NCI-H2196 treated with DMSO at 0.1 percent for 48 hours (cell line): ENCODE data around the gene VPS26B.
"Not testable (repeated sequence)": the region's sequence is repeated elsewhere in the genome, so short reads cannot be mapped to it uniquely, and the experiment has no call there.

Experiments used
- DNase-seq: peaks from one replicate; lab custom pipeline; 2025; ENCODE audit not compliant: unreplicated experiment; lab: John Stamatoyannopoulos, UW

Gene VPS26B

DNA sequence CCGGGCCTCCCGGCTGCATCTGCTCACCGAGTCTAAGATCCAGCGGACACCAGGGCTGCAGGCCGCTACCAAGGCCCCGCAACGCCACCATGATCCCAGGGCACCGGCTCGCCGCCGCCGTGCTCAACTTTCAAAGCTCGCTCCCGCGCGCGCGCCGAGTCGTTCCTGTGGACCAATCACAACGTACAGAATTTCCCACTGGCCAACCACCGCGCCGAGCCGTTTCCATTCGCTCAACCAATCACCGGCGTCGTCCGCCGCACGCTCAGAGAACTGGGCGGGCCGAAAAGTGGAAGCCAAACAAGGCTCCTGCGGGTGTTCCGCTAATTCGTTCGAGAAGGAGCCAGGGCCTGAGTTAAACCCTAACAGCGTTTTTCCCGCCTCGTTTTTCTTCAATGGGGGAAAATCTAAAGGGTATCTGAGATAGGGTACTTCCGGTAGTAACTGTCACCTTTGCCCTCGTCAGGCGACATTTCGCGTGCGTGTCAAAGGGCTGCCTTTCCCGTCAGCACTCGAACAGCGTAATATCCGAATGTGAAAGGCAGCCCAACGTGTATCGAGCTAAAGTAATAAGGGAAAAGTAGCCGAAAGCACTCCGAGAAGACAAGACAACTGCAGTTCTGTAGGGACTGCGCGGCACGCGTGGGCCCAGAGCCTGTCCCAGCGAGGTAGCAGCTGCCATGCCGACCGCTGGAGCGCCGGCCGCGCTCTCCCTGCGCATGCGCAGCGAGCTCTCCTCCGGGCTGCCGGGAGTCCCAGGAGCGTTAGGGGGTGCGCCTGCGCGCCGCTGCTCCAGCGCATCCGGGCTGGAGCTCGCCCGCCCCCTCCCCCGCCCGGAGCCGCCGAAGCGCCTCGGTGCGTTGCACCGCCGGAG is at the start of gene VPS26B, which contains the start of gene NCAPD3:
VPS26B (plus strand) TSS at position 836 of the 874 bp plus-strand sequence. CDS start 452 bp downstream, outside the sequence.
NCAPD3 (minus strand) TSS at position 132 of the 874 bp plus-strand sequence; CDS start at position 91, 41 bp downstream.
- DNase-seq, result peak; percentile 92

DNA sequence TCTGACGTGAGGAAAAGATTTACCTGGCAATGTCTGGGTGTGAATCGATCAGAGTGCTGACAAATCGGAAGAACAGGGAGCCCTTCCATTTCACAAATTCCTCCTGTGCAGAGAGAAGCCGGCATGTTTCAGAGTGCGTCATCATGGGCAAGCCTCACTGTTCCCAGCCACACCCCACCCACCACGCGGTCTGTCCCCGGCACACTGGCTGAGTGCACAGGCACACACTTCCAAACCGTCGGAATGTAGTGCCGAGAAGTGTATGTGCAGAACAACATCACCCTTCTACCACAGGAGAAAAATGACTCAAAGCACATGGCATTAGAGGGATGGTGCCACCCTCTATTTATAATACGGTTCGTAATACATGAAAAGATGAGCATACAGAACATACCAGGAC is 48.2 kb upstream of the VPS26B start:
- DNase-seq, result no peak

DNA sequence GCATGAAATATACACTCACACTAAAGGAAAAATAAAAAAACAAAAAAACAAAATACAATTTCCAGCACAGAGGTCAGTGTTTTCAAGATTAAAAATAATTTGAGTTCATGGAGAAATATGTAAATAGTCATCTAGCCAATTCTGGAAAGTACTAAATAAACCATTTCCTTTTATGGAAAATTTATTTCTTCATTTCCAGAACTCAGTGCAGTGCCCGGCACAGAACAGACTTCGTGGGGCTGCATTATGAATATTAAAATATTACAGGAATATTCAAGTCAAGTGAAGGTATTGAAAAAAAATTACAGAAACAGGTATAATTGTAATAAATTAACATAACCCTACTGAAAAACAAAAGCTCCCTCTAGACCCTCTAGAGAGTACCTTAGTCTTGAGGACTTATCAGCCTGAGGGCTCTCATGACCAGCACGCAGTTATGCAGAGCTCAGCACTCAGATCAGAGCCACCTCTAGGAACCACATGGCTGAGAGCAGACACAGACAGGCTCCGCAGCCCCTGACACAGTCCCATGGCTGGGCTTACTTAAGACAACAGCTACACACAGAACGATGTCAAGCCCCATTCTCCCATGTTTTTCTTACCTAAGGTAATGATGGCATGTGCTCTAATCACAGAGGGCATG is 46.3 kb upstream of the VPS26B start:
- DNase-seq, result no peak

DNA sequence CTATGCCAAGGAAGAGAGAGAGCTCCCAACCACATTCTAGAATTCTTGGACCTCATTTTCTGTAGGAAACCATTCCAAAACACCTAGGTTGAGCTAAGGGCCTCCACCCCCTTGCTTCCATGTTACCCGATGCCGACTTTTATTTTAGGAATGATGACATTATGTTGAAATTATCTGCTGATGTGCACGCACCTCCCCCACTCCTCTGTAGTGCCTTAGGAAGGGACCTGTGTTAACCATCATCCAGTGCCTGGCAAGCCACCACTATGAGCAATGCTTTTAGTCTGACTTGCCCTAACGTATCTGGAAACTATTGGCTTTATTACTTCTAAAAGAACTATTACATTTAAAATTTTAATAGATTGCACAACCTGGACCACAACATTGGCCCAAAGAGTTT is 42.8 kb upstream of the VPS26B start:
- DNase-seq, result no peak

DNA sequence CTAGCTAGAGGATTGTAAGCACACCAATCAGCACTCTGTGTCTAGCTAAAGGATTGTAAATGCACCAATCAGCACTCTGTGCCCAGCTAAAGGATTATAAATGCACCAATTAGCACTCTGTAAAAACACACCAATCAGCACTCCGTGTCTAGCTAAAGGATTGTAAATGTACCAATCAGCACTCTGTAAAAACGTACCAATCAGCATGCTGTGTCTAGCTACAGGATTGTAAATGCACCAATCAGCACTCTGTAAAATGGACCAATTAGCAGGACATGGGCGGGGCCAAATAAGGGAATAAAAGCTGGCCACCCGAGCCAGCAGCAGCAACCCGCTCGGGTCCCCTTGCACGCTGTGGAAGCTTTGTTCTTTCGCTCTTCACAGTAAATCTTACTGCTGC is 36.4 kb upstream of the VPS26B start:
- not testable (repeated sequence) for DNase-seq

DNA sequence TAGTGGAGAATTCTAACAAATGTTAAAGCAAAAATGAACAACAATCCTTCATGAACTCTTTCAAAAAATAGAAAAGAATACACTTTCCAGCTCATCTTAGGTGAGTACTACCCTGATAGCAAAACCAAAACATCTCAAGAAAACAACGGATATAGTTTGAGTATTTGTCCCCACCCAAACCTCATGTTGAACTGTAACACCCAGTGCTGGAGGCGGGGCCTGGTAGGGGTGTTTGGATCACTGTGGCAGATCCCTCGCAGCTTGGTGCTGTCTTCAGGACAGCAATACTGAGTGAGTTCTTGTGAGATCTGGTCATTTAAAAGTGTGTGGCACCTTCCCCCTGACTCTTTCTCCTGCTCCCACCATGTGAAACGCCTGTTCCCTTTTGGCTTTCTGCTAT is 27.7 kb upstream of the VPS26B start:
- no peak for DNase-seq

DNA sequence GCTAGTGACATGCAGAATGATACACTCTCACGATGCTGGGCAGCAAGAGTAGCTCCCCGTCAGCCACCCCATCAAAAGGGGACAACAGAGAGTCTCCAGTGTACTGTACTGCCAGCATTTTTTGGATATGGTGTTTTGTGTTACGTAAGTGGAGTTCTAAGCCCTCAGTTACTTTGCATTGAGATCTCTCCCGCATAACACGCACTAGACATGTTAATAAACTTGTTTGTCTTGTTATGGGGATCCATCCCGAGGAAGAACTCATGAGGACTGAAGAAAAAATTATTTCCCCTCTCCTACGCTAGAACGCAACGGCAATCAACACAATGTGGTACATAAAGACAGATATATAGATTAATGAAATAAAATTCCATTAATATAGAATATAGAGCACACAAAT is 24.9 kb upstream of the VPS26B start:
- no peak for DNase-seq

- no peak for DNase-seq
Measured at GRCh38 chr11:134200688-134201087, 23.8 kb upstream of the VPS26B start.

DNA sequence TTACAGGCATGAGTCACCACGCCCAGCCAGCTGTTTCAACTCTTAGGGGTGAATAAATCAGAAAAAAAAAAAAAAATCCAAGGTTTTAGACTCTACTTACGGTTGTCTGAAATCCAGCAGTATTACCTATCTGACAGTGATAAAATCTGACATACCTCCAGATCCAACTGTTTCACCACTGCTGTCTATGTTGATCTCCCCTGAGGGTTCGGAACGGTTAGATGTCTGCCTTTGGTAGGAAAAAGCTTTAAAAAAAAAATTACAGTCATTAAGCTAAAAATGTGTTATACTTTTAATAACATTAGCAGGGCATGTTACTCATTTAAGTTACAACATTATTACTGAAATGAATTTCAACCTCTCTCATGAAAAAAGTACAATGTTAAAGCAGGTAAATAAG is 21.8 kb upstream of the VPS26B start:
- DNase-seq, result no peak

- DNase-seq, result no peak
Measured at GRCh38 chr11:134205729-134206128, 18.7 kb upstream of the VPS26B start.

- DNase-seq, result no peak
Measured at GRCh38 chr11:134206185-134206584, 18.3 kb upstream of the VPS26B start.

GRCh38 chr11:134207538-134208239 is 16.8 kb upstream of the VPS26B start:
- DNase-seq, result no peak

- no peak for DNase-seq
Measured at GRCh38 chr11:134215836-134216235, 8.6 kb upstream of the VPS26B start.

DNA sequence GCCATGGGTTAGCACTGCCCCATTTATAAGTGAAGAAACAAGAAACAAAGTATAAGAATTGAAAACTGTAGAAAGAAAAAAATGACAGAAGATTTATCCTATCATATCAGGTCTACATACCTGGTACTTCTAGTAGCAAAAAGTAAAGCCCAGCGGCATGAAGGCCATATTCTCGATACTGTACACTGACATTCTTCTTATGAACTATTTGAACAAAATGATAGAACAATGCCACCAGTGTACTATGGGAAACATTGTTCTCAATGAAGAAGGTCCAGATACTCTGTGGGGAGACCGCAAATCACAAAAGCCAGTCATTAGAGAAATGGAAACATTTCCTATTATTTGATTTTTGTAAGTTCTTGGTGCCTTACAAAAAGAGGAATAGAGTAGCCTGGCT is 7.7 kb upstream of the VPS26B start:
- no peak for DNase-seq

GRCh38 chr11:134223121-134223520 is 1.4 kb upstream of the VPS26B start:
- no peak for DNase-seq

DNA sequence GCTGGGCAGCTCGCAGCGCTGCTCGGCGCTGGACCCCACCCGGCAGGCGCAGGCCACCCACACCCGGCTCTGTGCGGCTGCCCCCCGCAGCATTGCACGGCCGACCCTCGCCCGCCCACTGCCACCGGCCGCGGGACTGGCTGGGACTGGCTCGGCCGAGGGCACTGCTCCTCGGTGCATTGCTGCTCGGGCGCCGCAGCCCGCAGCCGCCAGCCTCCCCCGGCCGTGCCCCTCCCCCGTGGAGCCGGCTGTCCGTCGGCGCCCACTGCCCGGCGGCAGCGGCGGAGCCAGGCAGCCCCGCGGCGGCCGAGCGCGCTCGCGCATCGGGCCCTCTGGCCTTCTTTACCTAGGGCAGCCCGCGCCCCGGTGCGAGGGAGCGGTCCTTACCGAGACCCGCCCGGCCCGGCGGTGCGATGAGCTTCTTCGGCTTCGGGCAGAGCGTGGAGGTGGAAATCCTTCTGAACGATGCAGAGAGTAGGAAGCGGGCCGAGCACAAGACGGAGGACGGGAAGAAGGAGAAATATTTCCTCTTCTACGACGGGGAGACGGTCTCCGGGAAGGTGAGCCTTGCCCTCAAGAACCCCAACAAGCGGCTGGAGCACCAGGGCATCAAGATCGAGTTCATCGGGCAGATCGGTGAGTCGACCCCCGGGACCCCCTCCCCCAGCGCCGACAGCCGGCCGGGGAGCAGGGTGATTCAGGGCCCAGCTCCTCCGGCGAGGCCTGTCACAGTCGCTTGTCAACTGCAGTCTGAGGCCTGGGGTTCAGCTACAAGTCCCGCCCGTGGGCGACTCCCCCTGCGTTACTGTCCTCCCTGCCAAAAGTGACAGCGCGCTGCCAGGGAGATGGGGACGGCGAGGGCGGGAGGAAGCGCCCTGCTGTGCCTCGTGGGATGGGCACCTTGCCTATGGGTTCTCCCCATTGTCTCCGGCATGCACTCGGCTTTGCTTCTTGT is 516 bp downstream of the VPS26B start:
- no peak for DNase-seq

GRCh38 chr11:134226806-134227325 is 2.4 kb downstream of the VPS26B start:
- no peak for DNase-seq

GRCh38 chr11:134228625-134229024 is 4.2 kb downstream of the VPS26B start:
- DNase-seq, result no peak

DNA sequence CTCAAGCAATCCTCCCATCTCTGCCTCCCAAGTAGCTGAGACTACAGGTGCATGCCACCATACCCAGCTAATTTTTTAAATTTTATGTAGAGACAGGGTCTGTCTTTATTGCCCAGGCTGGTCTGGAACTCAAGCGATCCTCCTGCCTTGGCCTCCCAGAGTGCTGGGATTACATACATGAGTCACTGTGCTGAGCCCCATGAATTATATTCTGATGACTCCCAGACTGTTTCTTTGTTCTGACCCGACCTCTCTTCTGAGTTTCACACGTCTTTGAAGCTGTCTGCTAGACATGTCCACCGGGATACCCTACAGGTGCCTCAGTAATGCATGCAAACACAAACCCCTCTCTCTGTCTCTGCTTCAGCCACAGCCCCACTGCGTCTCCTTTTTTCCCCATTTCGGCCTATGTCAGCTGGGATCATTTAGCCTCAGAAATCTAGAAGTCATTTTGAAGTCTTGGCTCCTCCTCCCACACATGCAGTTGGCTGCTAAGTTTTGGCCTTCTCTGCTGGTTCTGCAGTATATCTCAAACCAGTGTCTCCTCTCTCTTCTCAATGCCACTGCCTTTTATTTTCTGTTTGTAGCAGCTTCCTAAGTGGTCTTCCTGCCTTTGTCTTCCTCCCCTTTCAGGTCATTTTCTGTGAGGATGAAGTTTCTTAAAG is 4.8 kb downstream of the VPS26B start:
- no peak for DNase-seq

DNA sequence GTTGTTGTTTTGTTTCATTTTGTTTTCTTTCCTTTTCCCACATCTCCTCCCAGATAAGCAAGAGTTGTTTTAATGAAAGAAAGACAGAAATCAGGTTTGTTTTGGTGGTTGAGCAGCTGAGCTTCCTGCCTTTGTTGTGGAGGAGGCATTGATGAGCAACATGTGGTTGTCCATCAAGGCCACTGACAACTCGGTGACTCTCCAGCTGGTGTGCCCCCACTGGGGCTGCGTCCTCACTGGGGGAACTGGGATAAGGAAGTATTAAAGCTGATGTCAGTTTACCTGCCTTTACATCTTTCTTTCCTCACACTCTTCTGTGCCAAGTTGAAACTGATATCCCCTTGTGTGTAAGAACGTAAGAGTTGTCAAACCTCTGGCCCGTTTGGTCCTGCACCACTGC is 5.9 kb downstream of the VPS26B start:
- no peak for DNase-seq
